HG02973 (cell line): Measurements from ENCODE around the gene RFX2.
"Not testable (repeated sequence)": the region's sequence is repeated elsewhere in the genome, so short reads cannot be mapped to it uniquely, and the experiment has no call there.

Experiments
- ATAC-seq: cut with Tn5 transposase; IDR thresholded peaks from one replicate; pipeline ENCODE4 v1.9.1; 2021; ENCODE audit warnings: moderate library complexity; ENCODE audit not compliant: unreplicated experiment

The RFX2 gene

DNA sequence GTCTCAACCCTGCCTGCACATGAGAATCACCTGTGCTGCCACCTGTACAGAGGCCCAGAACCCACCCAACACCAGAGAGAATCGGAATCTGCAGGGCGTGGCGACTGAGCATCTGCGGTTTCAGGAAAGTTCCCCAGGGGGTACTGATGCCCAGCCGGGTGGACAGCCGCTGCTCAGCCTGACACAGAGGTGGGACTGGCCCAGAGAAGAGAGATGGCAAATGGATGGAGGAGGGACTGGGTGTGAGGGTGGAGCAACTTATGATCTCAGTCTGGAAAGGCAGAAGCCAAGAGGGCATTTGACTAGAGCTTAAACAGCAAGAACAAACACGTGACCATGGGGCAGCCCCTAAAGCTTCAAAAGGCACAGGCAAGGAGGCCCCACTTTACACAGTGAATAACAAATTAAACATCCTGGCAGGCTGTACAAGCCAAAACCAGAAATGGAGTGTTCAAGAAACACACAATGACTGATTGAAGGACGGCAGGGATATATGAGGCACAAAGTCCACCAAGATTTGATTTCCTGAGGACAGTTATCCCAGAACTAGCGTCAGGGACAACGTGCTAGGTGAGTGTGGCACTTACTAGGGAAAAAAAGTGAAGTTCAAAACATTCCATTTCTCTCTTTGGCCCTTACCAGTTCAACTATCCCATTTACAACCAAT lies 135.4 kb downstream of the RFX2 start:
- ATAC-seq = no peak

DNA sequence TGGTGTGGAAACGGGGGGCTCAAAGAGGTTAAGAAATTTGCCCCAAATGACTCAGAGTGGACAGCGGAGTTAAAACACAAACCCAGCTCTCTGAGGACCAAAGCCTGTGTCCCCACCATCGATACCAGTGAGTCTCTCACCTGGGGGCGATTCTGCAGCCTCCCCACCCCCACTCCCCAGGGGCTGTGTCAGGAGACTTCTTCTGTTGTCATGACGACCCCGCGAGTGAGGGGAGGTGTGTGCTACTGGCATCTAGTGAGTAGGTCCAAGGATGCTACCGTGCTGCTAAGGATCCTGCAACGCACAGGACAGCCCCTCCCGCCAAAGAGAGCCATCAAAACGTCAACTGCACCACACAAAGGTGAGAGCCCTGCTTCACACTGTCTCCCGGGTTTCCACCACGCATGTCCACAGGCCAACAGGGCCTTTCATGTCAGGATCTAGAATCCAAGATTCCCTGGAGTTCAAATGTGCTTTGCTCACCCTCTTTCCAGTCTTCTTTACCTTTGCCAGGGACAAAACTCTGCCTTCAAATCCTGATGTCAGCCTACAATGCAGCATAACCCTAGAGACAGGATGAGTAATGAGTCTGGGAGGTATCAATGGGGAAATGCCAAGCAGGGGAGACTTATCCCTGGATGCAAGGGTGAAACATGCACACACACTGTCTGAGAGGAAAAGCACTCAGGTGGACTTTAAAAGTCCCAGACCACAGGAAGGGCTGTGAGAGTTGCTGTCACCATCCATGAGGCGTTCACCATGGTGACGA lies 136.2 kb downstream of the RFX2 start:
- ATAC-seq = no peak

DNA sequence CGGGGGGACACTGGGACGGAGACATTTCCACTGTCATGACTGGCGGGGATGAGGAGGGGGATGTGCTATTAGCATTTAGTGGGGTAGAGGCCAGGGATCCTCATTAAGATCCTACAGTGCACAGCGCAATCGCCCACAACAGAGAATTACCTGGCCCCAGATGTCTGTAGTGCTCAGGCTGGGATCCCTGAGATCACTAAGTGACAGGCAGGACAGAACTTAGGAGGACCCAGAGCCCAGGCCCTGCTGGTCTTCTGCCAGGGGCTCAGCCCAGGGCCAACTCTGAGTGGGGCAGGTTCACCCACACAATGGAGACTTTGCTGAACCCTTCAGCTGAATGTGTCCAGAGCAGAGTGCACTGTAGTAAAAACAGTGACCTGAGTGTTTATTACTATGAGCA lies 136.9 kb downstream of the RFX2 start:
- no peak for ATAC-seq

DNA sequence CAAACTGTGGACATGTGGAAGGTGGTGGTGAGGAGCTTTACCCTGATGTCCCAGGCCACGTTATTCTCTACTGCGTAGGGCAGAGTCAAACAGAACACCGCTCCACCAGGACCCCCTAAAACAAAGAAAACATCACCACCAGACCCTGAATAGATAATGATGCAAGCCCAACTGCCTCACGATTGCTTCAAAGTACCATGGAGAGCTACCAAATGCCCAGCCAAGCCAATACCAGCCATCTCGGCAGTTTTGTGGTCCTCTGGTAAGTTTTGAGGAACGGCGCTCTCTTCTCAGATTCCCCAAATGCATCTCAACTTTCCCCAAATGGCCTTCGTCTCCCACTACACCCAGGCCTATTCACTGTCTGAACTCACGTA lies 138.0 kb downstream of the RFX2 start:
- ATAC-seq = no peak

DNA sequence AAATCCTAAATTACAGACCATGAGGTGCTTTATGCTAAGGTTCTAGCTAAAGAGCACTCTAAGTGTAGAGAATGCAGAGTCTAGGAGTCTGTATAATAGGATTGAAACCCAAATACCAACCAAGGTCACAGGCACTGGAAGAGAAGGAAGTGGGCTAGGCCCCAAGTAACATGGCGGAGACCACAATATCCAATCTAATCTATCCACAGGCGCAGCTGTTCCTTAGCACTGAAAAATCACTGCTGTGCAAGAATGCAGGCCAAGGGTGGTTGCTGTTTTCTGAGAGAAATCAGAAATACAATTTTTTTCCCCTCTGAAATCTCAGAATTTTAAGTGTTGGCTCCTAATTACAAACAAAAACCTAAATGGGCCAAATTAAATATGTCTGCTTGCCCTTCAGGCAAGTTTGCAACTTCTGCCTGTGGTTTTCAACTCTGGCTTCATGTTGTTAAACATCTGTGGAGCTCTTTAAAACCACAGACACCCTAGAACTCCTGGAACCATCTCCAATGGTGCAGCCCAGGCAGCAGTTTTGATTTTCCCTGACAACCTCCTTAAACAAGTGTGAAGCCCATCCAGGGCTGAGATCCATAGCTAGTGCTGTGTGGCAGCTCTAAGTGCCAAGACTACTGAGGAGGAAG lies 138.5 kb downstream of the RFX2 start:
- no peak for ATAC-seq

DNA sequence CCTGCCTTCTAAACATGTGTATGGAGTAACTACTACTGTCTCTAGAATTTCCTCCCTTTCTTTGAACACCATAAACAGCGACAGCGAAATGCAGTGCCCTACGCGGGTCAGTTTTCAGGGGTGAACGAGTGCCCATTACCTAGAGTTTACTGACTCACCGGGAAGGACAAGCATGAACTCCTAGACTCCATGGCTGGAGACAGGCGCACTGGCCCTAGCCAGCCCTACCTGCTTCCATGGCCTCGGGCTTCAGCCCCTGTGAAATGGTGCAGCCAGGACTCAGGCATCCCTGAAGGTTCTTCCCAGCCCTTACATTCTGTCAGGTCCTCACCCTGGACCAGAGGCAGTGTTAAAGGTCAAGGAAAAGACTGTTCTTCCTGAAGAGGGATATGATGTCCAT lies 140.8 kb downstream of the RFX2 start:
- ATAC-seq = no peak

DNA sequence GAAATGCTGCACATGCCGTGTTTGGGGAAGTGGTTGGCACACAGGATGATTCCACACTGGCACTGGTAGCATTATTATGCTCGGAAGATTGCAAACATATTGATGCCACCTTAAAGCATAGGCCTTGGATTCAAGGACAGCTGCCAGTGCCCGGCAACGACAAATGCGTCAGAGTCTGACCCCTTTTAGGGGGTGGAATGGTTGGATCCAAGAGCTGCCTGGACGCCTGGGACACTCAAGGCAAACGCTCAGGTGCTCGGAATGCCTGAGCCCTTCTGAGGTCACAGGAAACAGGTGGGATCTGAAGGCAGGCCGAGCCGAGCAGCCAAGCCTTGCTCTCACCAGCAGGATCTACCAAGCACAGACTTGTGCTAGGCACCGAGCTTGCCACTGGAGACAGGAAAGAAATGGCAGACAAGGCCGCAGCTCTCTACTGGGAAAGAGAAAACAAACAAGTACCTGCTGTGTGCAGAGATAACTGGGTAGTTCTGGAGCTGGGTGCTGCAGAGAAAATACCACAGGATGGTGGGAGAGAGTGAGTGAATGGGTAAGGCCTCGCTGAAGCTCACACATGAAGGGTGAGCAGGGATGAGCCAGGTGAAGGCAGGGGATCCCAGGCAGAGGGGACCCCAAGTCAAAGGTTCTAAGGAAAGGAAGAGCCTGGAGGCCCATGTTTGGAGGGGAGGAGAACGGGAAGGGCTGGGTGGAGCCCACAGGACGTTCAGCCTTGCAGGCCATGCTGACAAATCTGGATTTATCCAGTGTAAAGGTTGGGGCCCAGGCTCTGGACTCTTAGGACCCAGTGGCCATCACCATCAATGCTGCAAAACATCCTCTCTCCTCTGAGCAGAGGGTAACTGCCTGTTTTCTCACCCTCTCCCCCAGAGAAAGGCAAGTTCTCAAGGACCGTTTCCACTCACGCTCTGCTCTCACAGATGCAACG lies 141.6 kb downstream of the RFX2 start:
- no peak for ATAC-seq

DNA sequence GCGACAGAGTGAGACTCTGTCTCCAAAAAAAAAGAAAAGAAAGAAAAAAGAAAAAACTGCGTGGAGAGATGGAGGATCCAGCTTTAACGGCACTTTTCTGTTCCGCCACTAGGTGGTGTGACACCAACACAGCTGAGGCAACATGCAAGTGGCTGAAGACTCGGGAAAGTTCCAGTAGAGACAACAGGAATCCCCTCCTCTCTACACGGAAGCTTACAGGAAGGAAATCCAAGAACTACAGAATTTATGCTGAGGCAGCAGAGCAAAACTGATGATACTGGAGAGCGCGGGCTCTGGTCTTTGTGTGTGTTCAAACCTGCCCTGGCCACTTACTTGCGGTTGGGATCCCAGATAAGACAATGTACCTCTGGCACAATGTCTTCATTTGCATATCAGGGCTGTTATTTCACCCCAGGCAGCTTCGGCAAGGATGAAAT lies 142.3 kb downstream of the RFX2 start:
- no peak for ATAC-seq

DNA sequence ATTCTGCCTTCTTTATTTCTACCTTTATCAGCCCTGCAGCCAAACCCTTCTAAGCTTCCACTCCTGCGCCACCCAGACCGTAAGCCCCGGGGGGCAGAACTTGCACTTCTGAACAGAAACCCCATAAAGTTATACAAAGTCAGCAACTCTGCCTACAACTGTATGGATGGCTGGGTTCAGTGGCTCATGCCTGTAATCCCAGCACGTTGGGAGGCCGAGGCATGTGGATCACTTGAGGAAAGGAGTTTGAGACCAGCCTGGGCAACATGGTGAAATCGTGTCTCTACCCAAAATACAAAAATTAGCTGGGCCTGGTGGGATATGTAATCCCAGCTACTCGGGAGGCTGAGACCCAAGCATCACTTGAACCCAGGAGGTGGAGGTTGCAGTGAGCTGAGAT lies 142.7 kb downstream of the RFX2 start:
- ATAC-seq = no peak

DNA sequence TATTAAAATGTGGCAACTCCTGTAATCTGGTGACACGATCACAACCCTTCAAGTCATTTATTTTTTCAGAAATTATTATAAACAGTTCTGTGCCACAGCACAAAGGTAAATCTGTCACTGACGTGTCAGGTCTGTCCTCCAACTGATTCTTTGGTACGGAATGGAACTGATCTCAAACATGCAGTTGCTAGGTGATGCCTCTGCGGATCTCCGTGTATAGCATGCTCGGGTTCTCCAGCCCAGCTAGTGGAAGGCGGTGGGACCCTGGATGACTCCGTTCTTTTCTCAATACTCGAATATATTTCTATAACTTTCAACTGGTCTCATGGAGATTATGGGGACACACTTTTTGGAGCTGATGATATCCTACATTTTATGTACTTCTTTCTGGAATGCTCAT lies 143.4 kb downstream of the RFX2 start:
- no peak for ATAC-seq

DNA sequence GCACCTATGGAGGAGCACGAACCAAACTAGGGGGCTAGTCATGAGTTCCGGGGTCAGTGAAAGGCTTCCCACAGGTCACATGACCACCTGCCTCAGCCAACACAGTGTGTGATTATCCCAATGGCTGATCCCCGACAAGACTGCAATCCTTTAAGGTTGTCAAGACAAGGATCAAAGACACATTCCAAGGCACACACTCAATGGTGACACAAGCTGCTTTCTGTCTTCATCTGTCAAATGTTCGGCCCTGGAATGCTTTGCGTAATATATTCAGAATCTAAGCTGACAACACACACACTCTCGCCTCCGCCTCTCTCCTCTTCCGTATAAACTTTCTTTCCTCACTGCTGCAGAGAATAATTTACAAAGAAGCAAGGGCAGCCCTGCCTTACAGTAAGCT lies 144.1 kb downstream of the RFX2 start:
- ATAC-seq = no peak

DNA sequence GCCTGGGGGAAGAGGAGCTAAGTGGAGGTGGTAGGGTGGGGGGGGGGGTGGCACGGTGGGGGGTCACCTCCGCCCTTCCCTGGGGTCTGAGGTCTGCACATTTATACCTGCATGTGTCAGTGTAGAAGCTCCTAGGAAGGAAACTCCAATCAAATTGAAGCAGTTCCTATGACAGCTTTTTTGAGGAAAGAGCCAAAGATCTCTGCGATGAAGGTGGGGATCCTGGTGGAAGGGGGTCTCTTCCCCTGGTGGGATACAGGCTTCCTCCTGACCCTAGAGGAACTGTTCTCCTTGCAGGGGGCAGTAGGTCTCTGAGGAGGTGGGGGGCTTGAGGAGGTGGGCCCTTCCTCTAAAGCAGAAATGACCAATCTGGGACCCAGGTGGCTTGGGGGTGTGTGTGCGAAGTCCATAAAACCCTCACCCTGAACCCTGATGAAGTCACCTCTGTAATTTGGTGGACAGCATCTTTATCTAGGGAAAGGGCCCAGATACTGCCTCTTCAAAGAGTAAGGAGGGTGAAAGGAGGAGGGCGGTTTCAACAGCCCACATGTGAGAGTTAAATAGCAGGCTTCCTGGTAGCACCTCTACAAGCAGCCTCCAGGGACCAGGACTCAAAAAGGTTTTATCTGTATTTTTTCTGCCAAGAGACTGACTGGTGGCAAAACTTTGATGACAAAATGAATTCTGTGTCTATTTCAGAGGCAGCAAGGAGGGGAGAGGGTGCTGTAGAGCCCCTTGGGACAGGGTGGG lies 145.3 kb downstream of the RFX2 start:
- ATAC-seq = no peak

DNA sequence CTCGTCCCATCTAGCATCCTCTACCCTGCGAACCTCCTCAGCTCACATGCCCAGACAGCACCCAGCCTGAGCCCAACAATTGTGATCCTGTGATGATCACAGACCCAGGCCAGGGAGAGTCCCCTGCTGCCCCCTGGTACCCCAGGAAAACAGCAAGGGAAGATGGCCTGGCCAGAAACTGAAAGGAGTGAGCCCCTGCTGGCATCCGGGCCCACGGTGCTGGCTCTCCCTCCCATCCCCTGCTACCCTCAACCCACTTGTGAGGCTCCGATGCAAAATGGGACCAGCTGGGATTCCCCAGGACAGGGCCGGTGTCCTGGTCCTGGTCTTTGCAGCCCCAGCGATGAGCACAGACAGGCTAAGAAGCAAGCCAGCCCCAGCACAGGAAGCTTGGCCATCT lies 146.4 kb downstream of the RFX2 start:
- no peak for ATAC-seq

DNA sequence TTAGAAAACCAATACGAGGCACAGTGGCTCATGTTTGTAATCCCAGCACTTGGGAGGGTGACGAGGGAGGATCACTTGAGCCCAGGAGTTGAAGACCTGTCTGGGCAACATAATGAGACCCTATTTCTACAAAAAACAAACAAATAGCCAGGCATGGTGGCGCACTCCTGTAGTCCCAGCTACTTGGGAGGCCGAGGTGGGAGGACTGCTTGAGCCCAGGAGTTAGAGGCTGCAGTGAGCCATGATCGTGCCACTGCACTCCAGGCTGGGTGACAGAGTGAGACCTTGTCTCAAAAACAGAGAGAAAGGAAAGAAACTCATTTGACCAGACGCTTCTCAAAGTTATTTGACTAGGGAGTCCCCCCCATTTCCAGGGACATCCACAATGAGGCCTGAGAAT lies 147.0 kb downstream of the RFX2 start:
- ATAC-seq = not testable (repeated sequence)

DNA sequence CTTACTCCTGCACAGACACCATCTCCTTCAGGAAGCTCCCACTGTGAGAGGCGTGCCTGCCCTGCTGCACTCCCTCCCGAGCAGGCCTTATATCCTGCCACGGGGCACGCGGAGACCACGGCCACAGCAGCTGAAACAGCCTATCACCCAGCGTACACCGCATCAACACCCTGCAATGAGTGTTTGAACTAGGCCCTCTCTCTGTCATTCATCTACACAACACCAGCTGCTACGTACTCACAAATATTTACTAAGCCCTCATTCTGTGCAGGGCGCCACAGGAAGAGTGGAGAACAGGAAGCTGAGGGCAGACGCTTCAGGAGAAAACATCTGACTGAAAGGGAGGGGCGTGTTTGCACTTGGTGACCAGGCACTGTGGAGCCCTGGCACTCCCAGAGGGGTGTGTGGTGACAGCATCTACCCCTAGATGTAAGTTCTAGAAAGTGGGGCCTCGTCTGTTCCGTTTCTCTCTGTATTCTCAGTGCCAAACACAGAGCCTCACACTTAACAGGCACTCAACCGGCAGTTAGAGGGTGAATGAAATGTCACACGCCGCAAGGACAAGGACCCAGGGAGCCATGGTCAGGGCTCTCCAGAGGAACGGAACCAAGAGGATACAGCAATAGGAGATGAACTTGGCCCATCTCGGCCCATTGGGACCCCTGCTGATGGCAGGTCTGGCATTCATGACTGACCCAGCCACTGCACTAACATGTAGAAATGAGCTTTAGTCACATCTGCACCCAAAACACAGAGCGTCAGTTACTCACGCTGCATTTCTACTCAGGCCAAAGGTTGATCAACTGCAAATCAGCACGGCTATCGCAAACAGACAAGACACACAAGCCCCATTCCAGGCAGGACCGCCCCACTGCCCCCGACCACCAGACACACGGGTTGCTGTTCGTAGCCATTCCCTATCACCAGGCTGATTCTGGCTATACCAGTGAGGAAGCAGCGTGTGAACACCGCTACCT lies 148.0 kb downstream of the RFX2 start:
- ATAC-seq = no peak

DNA sequence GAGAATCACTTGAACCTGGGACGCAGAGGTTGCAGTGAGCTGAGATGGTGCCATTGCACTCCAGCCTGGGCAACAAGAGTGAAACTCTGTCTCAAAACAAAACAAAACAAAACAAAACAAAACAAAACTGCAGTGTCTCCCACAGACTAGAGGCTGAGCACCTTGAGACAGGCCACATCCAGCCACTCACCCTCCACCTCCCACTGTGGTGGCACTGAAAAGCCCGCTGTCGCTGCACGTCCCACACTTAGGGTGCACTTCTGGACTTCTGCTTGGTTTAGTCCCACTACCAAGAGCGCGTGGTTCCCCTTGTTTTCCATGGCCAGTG lies 148.7 kb downstream of the RFX2 start:
- ATAC-seq = not testable (repeated sequence)

DNA sequence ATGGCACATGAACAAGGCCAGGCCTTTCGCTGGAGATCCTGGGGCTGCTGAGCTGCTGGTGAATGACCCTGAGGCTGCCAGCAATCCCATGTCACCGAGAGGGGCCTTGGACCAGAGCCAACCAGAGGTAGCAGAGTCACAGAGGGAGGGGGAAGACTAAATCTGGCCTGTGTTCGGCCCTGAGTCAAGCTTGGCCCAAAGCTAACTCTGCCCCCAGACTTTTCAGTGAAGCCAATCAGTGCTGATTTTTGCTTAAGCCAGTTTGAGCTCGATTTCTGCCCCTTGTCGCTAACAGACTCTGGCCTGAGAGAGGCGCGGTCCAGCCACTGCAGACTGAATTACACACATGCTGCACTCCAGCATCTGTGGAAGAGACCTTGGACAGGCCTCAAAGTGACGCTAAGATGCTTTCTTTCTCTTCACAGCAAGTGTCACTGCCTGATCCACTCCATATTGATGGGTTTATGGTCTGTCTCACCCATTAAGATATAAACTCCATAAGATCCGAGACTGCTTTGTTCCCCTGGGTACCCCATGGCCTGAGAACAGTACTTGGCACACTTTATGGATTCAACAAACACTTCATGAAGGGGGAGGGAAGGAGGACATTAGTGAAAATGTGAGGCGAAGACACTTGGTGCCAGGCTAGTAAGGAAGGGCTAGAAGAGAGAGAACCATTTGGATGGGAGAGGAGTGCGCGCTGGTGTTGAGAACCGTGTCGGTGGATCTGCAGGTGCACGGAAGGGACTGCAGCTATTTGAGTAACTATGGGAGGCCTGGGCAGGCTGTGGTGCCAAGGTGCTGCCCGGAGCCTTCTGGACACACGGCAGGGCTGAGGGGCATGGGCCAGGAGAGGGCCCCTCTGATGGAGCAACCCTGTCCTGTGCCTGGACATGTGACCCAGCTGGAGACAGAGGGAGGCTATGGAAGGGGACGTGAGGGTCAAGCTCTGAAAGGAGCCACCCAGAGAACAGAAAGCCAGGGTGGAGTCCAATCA lies 150.0 kb downstream of the RFX2 start:
- ATAC-seq = no peak
